WERI-Rb-1 (cell line): ENCODE data around the gene MSH4.

ENCODE experiments used
- DNase-seq: peaks from one replicate; pipeline ENCODE4 v3.0.0-alpha.2; 2020
- H3K27ac ChIP-seq: fragments of 250-450 bp; sonication (Bioruptor Pico); 2 replicates; pipeline ENCODE4 v1.5.1; 2020; ENCODE audit warnings: mild to moderate bottlenecking, moderate library complexity
- H3K27me3 ChIP-seq: fragments of 250-450 bp; sonication (Bioruptor Pico); 2 replicates; pipeline ENCODE4 v1.5.1; 2021; ENCODE audit warnings: mild to moderate bottlenecking, low read depth, moderate library complexity; ENCODE audit not compliant: insufficient read depth, severe bottlenecking
- H3K36me3 ChIP-seq: fragments of 250-450 bp; sonication (Bioruptor Pico); 2 replicates; pipeline ENCODE4 v1.5.1; 2020; ENCODE audit warnings: mild to moderate bottlenecking, moderate library complexity
- H3K4me3 ChIP-seq: 2 replicates; pipeline ENCODE4 v1.5.1; 2011; ENCODE audit warnings: low read depth, mild to moderate bottlenecking, control low read depth, low read length
- H3K9me3 ChIP-seq: fragments of 250-450 bp; sonication (Bioruptor Pico); 2 replicates; pipeline ENCODE4 v1.5.1; 2021; ENCODE audit warnings: mild to moderate bottlenecking, moderate library complexity; ENCODE audit not compliant: severe bottlenecking
- CTCF ChIP-seq: IDR thresholded peaks from 2 replicates; pipeline ENCODE4 v1.5.1; 2011; ENCODE audit warnings: low read depth, mild to moderate bottlenecking, control low read depth, inconsistent platforms, low read length

MSH4 gene

GRCh38 chr1:75954586-75954985 is 157.9 kb downstream of the MSH4 start:
- H3K9me3 ChIP-seq: no peaks in the 10 kb centered on the region
- no peak overlapping the region for H3K4me3 ChIP-seq
- no peak for TF ChIP-seq CTCF
- no peaks in the 10 kb centered on the region for H3K27me3 ChIP-seq
- no peak for DNase-seq
- H3K36me3 ChIP-seq: no peaks in the 10 kb centered on the region
- no peak overlapping the region for H3K27ac ChIP-seq
